ENCODE measurements around the gene SLC22A23.

- TF ChIP-seq EZH2 (IDR thresholded peaks at IDR 0.05; ENCODE audit: low read length) (no peak), CTCF (optimal IDR thresholded peaks at IDR 0.05 in 1 of 3, IDR thresholded peaks at IDR 0.05 in 1 of 3, conservative IDR thresholded peaks at IDR 0.05 in 1 of 3; ENCODE audit: extremely low read depth in 1 of 3, insufficient read depth in 2 of 3, low read length in 3 of 3) (no peak)
Measured at GRCh38 chr6:3369985-3370360, 86.9 kb downstream of the SLC22A23 start.

Data from keratinocyte (primary cell).